Parathyroid adenoma (tissue), 2 donors: ENCODE results near the gene RNF227.

Source experiments
- H2AFZ ChIP-seq: fragments of 300-600 bp; sonication (generic); one replicate; pipeline ENCODE4 v1.7.0; 2017; ENCODE audit warnings: antibody characterized with exemption, mild to moderate bottlenecking
- H3K27ac ChIP-seq: fragments of 300-600 bp; sonication (generic); one replicate; pipeline ENCODE4 v1.7.0; 2017
- H3K27me3 ChIP-seq: fragments of 300-600 bp; sonication (generic); one replicate; pipeline ENCODE4 v1.7.0; 2017; ENCODE audit warnings: low read length; ENCODE audit not compliant: control insufficient read depth, insufficient read depth
- H3K36me3 ChIP-seq: fragments of 300-600 bp; sonication (generic); one replicate; pipeline ENCODE4 v1.7.0; 2017; ENCODE audit warnings: low read length; ENCODE audit not compliant: control insufficient read depth, insufficient read depth
- H3K4me1 ChIP-seq: fragments of 300-600 bp; sonication (generic); one replicate; pipeline ENCODE4 v1.7.0; 2017; ENCODE audit warnings: control low read depth
- H3K4me2 ChIP-seq: fragments of 300-600 bp; sonication (generic); one replicate; pipeline ENCODE4 v1.7.0; 2017; ENCODE audit warnings: low read length
- H3K4me3 ChIP-seq: fragments of 300-600 bp; sonication (generic); one replicate; pipeline ENCODE4 v1.7.0; 2017; ENCODE audit warnings: low read depth, low read length
- H3K79me2 ChIP-seq: fragments of 300-600 bp; sonication (generic); one replicate; pipeline ENCODE4 v1.7.0; 2017; ENCODE audit warnings: control low read depth
- H3K9ac ChIP-seq: fragments of 300-600 bp; sonication (generic); one replicate; pipeline ENCODE4 v1.7.0; 2017; ENCODE audit warnings: mild to moderate bottlenecking
- H3K9me3 ChIP-seq: fragments of 300-600 bp; sonication (generic); one replicate; pipeline ENCODE4 v1.7.0; 2017; ENCODE audit warnings: low read length; ENCODE audit not compliant: control insufficient read depth
- CTCF ChIP-seq: fragments of 300-600 bp; sonication (generic); IDR thresholded peaks from one replicate; pipeline ENCODE4 v1.7.0; 2017; ENCODE audit warnings: antibody characterized with exemption, mild to moderate bottlenecking
- donor health status: primary hyperparathyroidism.

The RNF227 gene

GRCh38 chr17:7930841-7931631, 14.9 kb upstream of the RNF227 start:
- Histone ChIP-seq H3K9ac (peak overlapping the region; percentile 31), H3K4me2 (peak overlapping the region; percentile 99), H3K4me3 (peak overlapping the region; percentile 98), H3K27me3 (no peaks in the 10 kb centered on the region), H3K4me1 (peaks cover 5% of the 10 kb centered on the region), H3K36me3 (no peaks in the 10 kb centered on the region), H3K27ac (peak overlapping the region; percentile 60), H3K79me2 (no peaks in the 10 kb centered on the region), H2AFZ (peak overlapping the region; percentile 97), H3K9me3 (no peaks in the 10 kb centered on the region)
- TF ChIP-seq CTCF, result no peak

- H3K9me3 ChIP-seq, result no peaks in the 10 kb centered on the region
- H3K4me3 ChIP-seq, result no peak within 1 kb of the TSS
- H3K27ac ChIP-seq, result no peak within 1 kb of the TSS
- no peak for TF ChIP-seq CTCF
- peaks cover 5% of the 10 kb centered on the region for H3K4me1 ChIP-seq
- no peaks in the 10 kb centered on the region for H3K79me2 ChIP-seq
- no peak within 1 kb of the TSS for H3K9ac ChIP-seq
- no peak within 1 kb of the TSS for H2AFZ ChIP-seq
- no peaks in the 10 kb centered on the region for H3K27me3 ChIP-seq
- no peaks in the 10 kb centered on the region for H3K36me3 ChIP-seq
- no peak within 1 kb of the TSS for H3K4me2 ChIP-seq
Measured at GRCh38 chr17:7929158-7930023, 13.3 kb upstream of the RNF227 start, which contains the start of gene KCNAB3. Gene KCNAB3, minus strand, starts transcription at chr17:7929856. Its CDS starts 421 bp downstream, at chr17:7929435.

- Histone ChIP-seq H3K27ac (no peak overlapping the region), H3K4me3 (no peak overlapping the region), H3K27me3 (no peaks in the 10 kb centered on the region), H3K9ac (no peak overlapping the region), H3K9me3 (no peaks in the 10 kb centered on the region), H2AFZ (no peak overlapping the region), H3K4me2 (no peak overlapping the region), H3K36me3 (no peaks in the 10 kb centered on the region), H3K79me2 (no peaks in the 10 kb centered on the region), H3K4me1 (peaks cover 7% of the 10 kb centered on the region)
- no peak for TF ChIP-seq CTCF
Measured at GRCh38 chr17:7927596-7927995, 11.5 kb upstream of the RNF227 start.

- Histone ChIP-seq H3K4me1 (peaks cover 5% of the 10 kb centered on the region), H3K27ac (peak overlapping the region; percentile 1), H3K36me3 (no peaks in the 10 kb centered on the region), H3K79me2 (no peaks in the 10 kb centered on the region), H3K4me3 (peak overlapping the region; percentile 50), H3K4me2 (peak overlapping the region; percentile 71), H3K9ac (no peak overlapping the region), H2AFZ (peak overlapping the region; percentile 84), H3K27me3 (no peaks in the 10 kb centered on the region), H3K9me3 (no peaks in the 10 kb centered on the region)
- no peak for TF ChIP-seq CTCF
Measured at GRCh38 chr17:7922845-7923628, 6.9 kb upstream of the RNF227 start.
